GM19099 (cell line): ENCODE measurements around the gene SLC16A7.

ENCODE experiments used
- POLR2A ChIP-seq: IDR thresholded peaks from 3 replicates; pipeline ENCODE4 v1.6.1; 2011; ENCODE audit warnings: low read depth; ENCODE audit not compliant: insufficient read length; ENCODE audit errors: extremely low read depth

SLC16A7 gene

DNA sequence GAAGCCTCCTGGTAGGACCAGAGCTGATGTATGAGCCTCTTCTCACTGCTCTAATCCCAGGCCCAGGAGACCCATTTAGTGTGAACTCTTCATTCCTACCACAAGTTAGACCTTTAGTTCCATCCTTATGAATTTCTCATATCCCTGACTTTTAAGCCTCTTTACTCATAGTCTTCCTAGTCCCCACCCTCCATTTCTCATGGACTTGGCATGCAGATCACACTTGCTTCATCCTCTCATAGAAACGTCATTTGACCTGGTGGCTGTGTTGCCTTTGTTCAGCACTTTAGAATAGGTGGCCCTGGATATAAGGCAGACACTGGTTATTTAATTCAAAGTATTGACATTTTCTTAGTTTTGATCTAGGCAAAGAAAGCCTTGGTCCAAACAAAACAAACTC lies 99.5 kb downstream of the SLC16A7 start:
- no peak for TF ChIP-seq POLR2A

DNA sequence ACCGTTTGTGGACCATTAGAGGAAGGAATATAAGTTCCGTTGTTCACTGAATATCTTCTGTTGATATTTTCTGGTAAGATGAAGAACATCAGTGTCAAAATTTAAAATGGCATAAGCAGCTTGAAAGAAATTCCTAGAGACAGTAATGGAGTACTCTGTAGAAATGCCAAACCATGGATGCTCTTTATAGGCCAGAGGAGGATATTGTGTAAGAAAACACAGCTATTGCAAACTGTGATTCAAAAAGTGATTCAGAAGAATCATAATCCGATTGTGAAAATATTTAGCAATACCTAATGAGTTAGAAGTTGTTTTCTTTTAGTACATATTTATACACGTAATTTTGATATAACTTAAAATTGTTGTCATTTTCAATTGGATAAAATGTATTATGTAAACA lies 102.8 kb downstream of the SLC16A7 start:
- TF ChIP-seq POLR2A, result no peak

GRCh38 chr12:59699421-59700152 lies 103.8 kb downstream of the SLC16A7 start:
- no peak for TF ChIP-seq POLR2A

DNA sequence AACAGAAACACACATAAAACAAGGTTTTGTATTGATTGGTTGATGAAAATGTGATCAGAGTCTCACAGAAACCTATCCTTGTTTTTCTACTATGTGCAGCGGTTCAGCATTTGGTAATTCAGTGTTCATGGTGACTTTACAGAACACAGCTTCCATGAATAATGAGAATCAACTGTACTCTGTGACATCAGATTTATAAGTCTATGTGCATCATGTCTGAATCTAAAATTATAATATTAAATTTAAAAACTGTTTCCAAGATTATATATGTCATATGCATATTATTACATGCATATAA lies 104.3 kb downstream of the SLC16A7 start:
- no peak for TF ChIP-seq POLR2A

- no peak for TF ChIP-seq POLR2A
These were observed 112.2 kb downstream of the SLC16A7 start for GRCh38 chr12:59708064-59708463.

- no peak for TF ChIP-seq POLR2A
These were observed 112.7 kb downstream of the SLC16A7 start for GRCh38 chr12:59708484-59708883.

DNA sequence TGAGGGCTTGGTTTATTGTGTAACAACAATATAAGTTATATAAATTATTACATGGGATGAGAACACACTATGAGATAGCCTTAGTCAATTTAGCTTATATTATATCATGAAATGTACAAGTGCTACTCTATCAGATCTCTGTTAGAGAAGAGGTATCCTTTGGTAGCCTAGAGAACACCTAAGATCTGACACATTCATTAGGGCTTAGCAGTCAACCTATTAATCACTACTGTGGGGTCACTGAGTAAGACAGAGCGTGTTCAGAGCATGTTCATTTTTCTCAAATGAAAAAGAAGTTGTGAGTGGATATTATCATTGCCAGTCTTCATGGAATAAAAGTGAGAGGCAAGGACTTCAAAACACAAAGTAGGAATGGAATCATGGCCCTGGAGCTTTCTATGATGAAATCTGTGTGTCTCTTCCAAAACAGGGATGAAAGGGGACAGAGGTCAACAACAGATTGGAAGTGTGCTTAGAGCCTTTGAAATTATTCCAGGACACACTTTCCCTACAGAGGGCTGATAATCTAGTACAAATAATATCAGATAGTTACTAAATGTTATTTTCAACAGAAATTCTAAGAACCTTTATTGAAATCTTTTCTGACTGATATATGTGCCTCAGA lies 114.3 kb downstream of the SLC16A7 start:
- TF ChIP-seq POLR2A, result no peak

GRCh38 chr12:59710964-59711363 lies 115.1 kb downstream of the SLC16A7 start:
- no peak for TF ChIP-seq POLR2A

DNA sequence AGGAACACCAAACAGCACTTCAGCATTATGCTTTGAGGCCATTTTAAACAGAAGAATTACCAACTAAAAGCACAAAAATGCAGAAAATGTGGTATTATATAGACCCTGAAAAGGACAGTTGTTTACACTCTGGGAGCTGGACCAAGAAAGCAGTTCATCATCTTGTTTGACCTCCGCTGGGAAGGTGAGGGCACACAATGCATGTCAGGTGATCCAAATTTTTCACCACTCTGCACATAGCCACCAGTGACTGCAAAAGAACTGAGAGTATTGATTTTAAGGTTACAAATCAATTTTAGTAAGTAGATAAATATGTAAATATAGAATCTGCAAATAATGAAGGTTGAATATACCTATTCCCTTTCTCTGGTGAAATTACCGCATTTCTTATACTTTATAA lies 119.6 kb downstream of the SLC16A7 start:
- TF ChIP-seq POLR2A, result no peak

GRCh38 chr12:59716043-59716442 lies 120.2 kb downstream of the SLC16A7 start:
- TF ChIP-seq POLR2A, result no peak

- TF ChIP-seq POLR2A, result no peak
These were observed 121.6 kb downstream of the SLC16A7 start for GRCh38 chr12:59717436-59717835.

DNA sequence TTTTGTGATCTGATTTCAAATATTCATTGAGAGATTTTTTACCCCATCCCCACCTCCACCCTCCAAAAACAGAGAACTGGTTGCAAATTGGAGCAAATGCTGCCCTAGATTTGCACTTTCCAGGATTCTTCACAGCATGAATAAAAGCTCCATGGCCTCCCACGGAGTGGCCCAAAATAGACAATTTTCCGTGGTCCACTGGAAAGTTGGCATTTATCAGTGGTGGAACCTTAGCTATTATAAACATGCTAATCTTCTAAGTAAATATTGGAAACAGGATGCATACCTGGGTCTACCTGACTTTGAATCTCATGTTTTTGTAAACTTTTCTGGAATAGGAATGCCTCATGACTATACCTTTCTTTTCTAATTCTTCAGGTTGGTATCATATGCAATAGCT lies 123.9 kb downstream of the SLC16A7 start:
- TF ChIP-seq POLR2A, result no peak

- TF ChIP-seq POLR2A, result no peak
These were observed 127.7 kb downstream of the SLC16A7 start for GRCh38 chr12:59723520-59723919.

DNA sequence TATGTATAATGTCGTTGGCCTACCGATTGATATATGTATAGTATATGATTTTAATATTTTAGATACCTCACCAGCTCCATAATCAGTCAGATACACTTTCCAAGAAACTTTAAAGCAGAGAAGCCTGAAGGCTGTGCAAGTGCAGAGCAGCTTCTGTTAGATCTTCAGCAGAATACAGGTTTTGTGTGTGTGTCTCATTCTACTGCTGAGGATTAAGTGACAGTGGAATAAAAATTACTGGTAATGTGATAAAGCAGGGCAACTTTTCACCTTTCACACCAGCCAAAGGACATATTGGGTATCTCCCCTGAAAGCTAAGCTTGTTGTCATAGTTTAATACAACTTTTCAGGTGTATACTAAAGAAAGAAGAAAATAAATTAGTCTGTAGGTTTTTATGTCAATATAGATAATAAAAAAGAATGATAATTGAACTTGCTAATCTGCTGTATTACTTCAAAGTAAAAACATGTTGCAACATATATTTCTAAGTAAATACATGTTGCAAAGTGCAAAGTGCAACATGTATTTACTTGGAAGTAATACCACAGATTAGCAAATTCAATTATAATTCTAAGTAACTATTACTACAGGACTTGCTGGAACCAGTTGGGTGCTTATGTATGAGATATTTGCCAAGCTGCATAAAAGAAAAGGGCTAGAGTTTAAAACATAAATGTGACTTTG lies 128.3 kb downstream of the SLC16A7 start:
- TF ChIP-seq POLR2A, result no peak

DNA sequence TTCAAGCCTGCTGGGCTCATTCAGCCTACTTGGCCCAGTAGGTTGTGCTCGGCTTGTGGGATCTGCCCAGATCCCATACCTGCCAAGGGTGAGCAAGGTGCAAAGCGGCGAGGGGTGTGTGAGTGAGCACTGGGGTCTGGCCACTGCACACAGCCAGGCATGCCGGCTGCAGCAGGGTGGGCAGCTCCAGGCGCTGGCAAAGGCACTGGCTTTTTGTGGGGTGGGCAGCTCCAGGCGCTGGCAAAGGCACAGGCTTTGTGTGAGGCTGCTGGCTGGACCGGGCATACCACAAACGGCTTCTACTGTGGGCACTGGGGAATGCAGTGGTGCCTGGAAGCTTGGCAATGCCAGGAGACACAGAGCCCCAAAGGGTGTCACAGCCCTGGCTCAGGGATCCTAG lies 137.4 kb downstream of the SLC16A7 start:
- no peak for TF ChIP-seq POLR2A

- TF ChIP-seq POLR2A, result no peak
These were observed 138.5 kb downstream of the SLC16A7 start for GRCh38 chr12:59734371-59734770.
